Loucy (cell line): ENCODE measurements around the gene GPR12.

Experiments used
- H2AFZ ChIP-seq: fragments of 200-600 bp; sonication (generic); 2 replicates; pipeline ENCODE4 v1.6.0; 2016; ENCODE audit warnings: antibody characterized with exemption, mild to moderate bottlenecking, low read length, moderate library complexity
- H3F3A ChIP-seq: fragments of 200-600 bp; 2 replicates; pipeline ENCODE4 v1.6.0; 2016; ENCODE audit warnings: antibody characterized with exemption, low read depth, mild to moderate bottlenecking
- H3K27me3 ChIP-seq: fragments of 200-600 bp; sonication (generic); 2 replicates; pipeline ENCODE4 v1.6.1; 2014; ENCODE audit warnings: low read length, mild to moderate bottlenecking; ENCODE audit not compliant: insufficient read depth, poor library complexity, severe bottlenecking
- H3K36me3 ChIP-seq: fragments of 200-600 bp; sonication (generic); 2 replicates; pipeline ENCODE4 v1.6.1; 2016; ENCODE audit warnings: low read length; ENCODE audit not compliant: insufficient read depth
- H3K4me1 ChIP-seq: fragments of 200-600 bp; sonication (generic); 2 replicates; pipeline ENCODE4 v1.5.1; 2014; ENCODE audit warnings: low read length, mild to moderate bottlenecking; ENCODE audit not compliant: insufficient read depth, poor library complexity, severe bottlenecking
- H3K4me2 ChIP-seq: fragments of 200-600 bp; sonication (generic); 2 replicates; pipeline ENCODE4 v1.6.0; 2014; ENCODE audit warnings: antibody characterized with exemption, low read length, low read depth, mild to moderate bottlenecking; ENCODE audit not compliant: poor library complexity, severe bottlenecking
- H3K4me3 ChIP-seq: fragments of 200-600 bp; sonication (generic); 2 replicates; pipeline ENCODE4 v1.5.1; 2014; ENCODE audit warnings: low read length, mild to moderate bottlenecking, mixed read lengths; ENCODE audit not compliant: poor library complexity, severe bottlenecking
- H3K79me2 ChIP-seq: fragments of 200-600 bp; sonication (generic); 2 replicates; pipeline ENCODE4 v1.6.1; 2014; ENCODE audit warnings: low read length; ENCODE audit not compliant: insufficient read depth
- H3K9ac ChIP-seq: fragments of 200-600 bp; sonication (generic); 2 replicates; pipeline ENCODE4 v1.6.0; 2014; ENCODE audit warnings: mild to moderate bottlenecking, low read depth, low read length, moderate library complexity; ENCODE audit not compliant: poor library complexity, severe bottlenecking
- H3K9me2 ChIP-seq: fragments of 200-600 bp; sonication (generic); replicated peaks from 2 replicates; pipeline ENCODE4 v1.6.1; 2016; ENCODE audit warnings: low read depth, low read length, mixed read lengths
- H3K9me3 ChIP-seq: fragments of 200-600 bp; sonication (generic); 2 replicates; pipeline ENCODE4 v1.6.1; 2014; ENCODE audit warnings: mild to moderate bottlenecking, antibody characterized with exemption, low read length, low read depth; ENCODE audit not compliant: insufficient read depth
- H4K20me1 ChIP-seq: fragments of 200-600 bp; sonication (generic); 2 replicates; pipeline ENCODE4 v1.6.0; 2014; ENCODE audit warnings: antibody characterized with exemption, low read length, mild to moderate bottlenecking; ENCODE audit not compliant: insufficient read depth, poor library complexity, severe bottlenecking
- EZH2phosphoT487 ChIP-seq: fragments of 200-600 bp; IDR thresholded peaks from 2 replicates; pipeline ENCODE4 v1.6.1; 2018; ENCODE audit warnings: antibody characterized with exemption, mild to moderate bottlenecking, moderate library complexity, borderline replicate concordance
- TF ChIP-seq, protein P1 (sequence below): fragments of 200-600 bp; sonication (generic); conservative IDR thresholded peaks from 2 replicates; pipeline ENCODE4 v1.5.1; 2014; ENCODE audit warnings: mild to moderate bottlenecking, antibody characterized with exemption, low read length

The GPR12 gene

DNA sequence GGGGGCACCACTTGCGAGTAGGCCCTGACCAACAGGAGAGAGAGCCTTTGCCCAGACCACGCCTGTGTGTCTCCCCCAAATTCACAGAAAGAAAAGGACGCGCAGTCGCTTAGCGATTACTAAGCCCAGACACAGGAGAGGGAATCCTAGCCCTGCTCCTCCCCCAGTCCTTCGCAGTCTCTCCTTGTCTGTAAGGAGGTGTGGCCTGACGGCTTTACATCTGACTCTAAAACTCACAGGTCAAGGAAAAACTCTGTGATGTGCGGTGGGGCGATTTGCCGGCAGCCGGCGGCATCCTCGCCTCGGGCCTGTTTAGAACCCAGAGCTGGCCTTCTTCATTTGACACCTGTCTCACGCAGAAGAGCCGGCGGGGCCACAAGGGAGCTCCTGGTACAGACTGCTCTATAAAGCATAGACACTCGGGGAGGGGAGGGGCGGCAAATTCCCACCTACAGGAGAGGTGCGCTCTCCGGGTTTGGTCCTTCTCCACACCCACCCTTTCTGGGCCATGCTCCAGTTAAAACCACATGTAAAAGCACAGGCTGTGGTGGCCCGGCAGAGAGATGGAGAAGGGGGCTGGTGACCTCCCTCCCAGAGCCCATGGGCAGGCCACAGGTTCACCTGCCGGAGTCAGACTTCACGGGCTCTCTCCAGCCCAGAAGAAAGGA, 17.8 kb downstream of the GPR12 start:
- Histone ChIP-seq H3K4me1 (no peaks in the 10 kb centered on the region), H3K4me3 (no peak overlapping the region), H3K79me2 (no peaks in the 10 kb centered on the region), H3K27me3 (no peaks in the 10 kb centered on the region), H3K9me2 (no peaks in the 10 kb centered on the region), H3K36me3 (no peaks in the 10 kb centered on the region), H2AFZ (no peak overlapping the region), H3K9me3 (no peaks in the 10 kb centered on the region; the same call in 1 of the 2 replicates), H4K20me1 (no peaks in the 10 kb centered on the region), H3F3A (no peaks in the 10 kb centered on the region), H3K4me2 (no peak overlapping the region), H3K9ac (no peak overlapping the region)
- TF ChIP-seq EZH2phosphoT487, result no peak
- TF ChIP-seq, protein P1, sequence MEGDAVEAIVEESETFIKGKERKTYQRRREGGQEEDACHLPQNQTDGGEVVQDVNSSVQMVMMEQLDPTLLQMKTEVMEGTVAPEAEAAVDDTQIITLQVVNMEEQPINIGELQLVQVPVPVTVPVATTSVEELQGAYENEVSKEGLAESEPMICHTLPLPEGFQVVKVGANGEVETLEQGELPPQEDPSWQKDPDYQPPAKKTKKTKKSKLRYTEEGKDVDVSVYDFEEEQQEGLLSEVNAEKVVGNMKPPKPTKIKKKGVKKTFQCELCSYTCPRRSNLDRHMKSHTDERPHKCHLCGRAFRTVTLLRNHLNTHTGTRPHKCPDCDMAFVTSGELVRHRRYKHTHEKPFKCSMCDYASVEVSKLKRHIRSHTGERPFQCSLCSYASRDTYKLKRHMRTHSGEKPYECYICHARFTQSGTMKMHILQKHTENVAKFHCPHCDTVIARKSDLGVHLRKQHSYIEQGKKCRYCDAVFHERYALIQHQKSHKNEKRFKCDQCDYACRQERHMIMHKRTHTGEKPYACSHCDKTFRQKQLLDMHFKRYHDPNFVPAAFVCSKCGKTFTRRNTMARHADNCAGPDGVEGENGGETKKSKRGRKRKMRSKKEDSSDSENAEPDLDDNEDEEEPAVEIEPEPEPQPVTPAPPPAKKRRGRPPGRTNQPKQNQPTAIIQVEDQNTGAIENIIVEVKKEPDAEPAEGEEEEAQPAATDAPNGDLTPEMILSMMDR, result no peak

DNA sequence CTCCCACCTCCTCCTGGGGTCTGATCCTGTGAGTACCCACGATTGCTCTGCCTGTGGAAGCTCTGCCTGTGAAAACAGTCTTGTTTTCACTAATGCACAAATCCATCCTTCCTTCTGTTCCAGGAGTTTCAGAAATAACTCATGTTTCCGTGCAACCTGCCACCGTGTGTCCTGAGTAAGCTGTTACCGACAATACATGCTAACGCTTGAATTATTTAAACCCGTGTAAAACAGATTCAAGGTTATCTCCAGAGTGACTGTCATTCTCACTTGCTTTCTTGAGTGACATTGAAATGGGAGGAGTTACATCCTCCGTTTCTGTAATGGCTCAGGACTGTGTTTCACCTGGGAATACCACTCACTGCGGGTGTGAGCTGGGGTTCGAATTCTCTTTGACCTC, 24.9 kb downstream of the GPR12 start:
- no peak overlapping the region for H3K9ac ChIP-seq
- no peak for TF ChIP-seq EZH2phosphoT487
- TF ChIP-seq, protein P1, result no peak

DNA sequence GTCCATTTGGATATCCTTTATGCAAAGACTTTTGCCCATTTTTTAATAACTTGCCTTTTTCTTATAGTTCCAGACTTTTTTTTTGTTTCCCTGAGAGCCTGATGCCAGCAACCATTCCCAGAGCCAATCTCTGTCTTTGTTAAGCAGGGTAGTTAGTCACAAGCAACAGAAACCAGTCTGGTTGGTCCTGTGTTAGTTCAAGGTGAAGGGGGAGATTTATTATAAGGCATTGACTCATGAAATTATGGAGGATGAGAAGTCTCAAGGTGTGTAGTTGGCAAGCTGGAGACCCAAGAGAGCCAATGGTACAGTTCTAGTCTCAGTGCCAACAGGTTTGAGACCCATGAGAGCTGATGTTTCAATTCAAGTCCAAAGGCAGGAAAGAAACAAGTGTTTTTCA, 33.0 kb downstream of the GPR12 start:
- Histone ChIP-seq H3K9me3 (no peaks in the 10 kb centered on the region), H4K20me1 (no peaks in the 10 kb centered on the region), H2AFZ (no peak overlapping the region), H3K4me2 (no peak overlapping the region), H3F3A (no peaks in the 10 kb centered on the region), H3K4me3 (no peak overlapping the region), H3K79me2 (no peaks in the 10 kb centered on the region), H3K27me3 (no peaks in the 10 kb centered on the region), H3K36me3 (no peaks in the 10 kb centered on the region), H3K9ac (no peak overlapping the region), H3K4me1 (peaks cover 8% of the 10 kb centered on the region), H3K9me2 (no peaks in the 10 kb centered on the region)
- TF ChIP-seq, protein P1, result no peak
- TF ChIP-seq EZH2phosphoT487, result no peak

More for the DNA sequence above, 24.9 kb downstream of the GPR12 start:
- Histone ChIP-seq H3F3A (no peaks in the 10 kb centered on the region), H3K9me2 (no peaks in the 10 kb centered on the region), H3K4me2 (no peak overlapping the region), H3K4me3 (no peak overlapping the region), H2AFZ (no peak overlapping the region), H3K9me3 (peaks cover 6% of the 10 kb centered on the region), H3K36me3 (no peaks in the 10 kb centered on the region), H4K20me1 (no peaks in the 10 kb centered on the region), H3K27me3 (no peaks in the 10 kb centered on the region), H3K4me1 (no peaks in the 10 kb centered on the region), H3K79me2 (no peaks in the 10 kb centered on the region)
